H1 (cell line): ENCODE results near the gene PLCB1. TPM values are rescaled to one million over a fixed set of nuclear protein-coding genes. Genes with fewer than 3 reads are reported as not detected.
"Not testable (repeated sequence)": the region's sequence is repeated elsewhere in the genome, so short reads cannot be mapped to it uniquely, and the experiment has no call there.

ENCODE experiments used
- CTCF ChIA-PET: fragments of 300-600 bp; sonication (Branson Sonifier 250); formaldehyde crosslinking; loops from one replicate; lab custom pipeline; 2021; ENCODE audit not compliant: partially characterized antibody; lab: Charles Lee
- POLR2A ChIA-PET: fragments of 300-600 bp; sonication (Branson Sonifier 250); formaldehyde crosslinking; loops from one replicate; lab custom pipeline; 2021; ENCODE audit warnings: inconsistent platforms; ENCODE audit not compliant: partially characterized antibody; lab: Charles Lee
- DNase-seq, 2 experiments: peaks; one replicate each; pipeline versions ENCODE4 v3.0.0 to v3.0.0-alpha.2; 2010 to 2022; ENCODE audit warnings: low spot score in 2 of 2, low read depth in 1 of 2, mixed read lengths in 1 of 2
- FAIRE-seq: peaks from 2 replicates; lab custom pipeline; 2011; peaks lifted over from hg19 to GRCh38; lab: Jason Lieb, UNC
- H2AFZ ChIP-seq: 2 replicates; pipeline ENCODE4 v1.8.1; 2012; ENCODE audit warnings: low read length, inconsistent platforms
- H2AK5ac ChIP-seq: 2 replicates; pipeline ENCODE4 v1.6.1; 2013; ENCODE audit warnings: low read depth, low read length
- H2BK120ac ChIP-seq: replicated peaks from 2 replicates; pipeline ENCODE3; 2013; ENCODE audit warnings: low read depth, low read length, inconsistent platforms
- H2BK12ac ChIP-seq: 2 replicates; pipeline ENCODE4 v1.6.1; 2013; ENCODE audit warnings: low read depth, low read length
- H2BK15ac ChIP-seq: 2 replicates; pipeline ENCODE4 v1.6.1; 2013; ENCODE audit warnings: low read length
- H2BK20ac ChIP-seq: 2 replicates; pipeline ENCODE4 v1.6.1; 2013; ENCODE audit warnings: low read length
- H2BK5ac ChIP-seq: 2 replicates; pipeline ENCODE4 v1.6.1; 2013; ENCODE audit warnings: low read depth, low read length
- H3K14ac ChIP-seq: 2 replicates; pipeline ENCODE4 v1.6.1; 2013; ENCODE audit warnings: inconsistent platforms; ENCODE audit not compliant: insufficient read length
- H3K18ac ChIP-seq: 2 replicates; pipeline ENCODE4 v1.6.1; 2013; ENCODE audit warnings: low read length; ENCODE audit errors: extremely low read depth
- H3K23ac ChIP-seq: 2 replicates; pipeline ENCODE4 v1.6.1; 2013; ENCODE audit warnings: inconsistent platforms; ENCODE audit not compliant: insufficient read length
- H3K23me2 ChIP-seq: 2 replicates; pipeline ENCODE4 v1.6.1; 2013; ENCODE audit warnings: low read depth, low read length
- H3K27ac ChIP-seq: 2 replicates; pipeline ENCODE4 v1.6.1; 2011; ENCODE audit warnings: low read depth, low read length, inconsistent platforms
- H3K27me3 ChIP-seq, 4 experiments: replicated peaks in 1 of 4; 1 replicate in 1 of 4; 2 replicates in 3 of 4; pipeline versions ENCODE4 v1.6.1 to v1.8.1; 2011 to 2013; ENCODE audit warnings: low read length in 3 of 4, mild to moderate bottlenecking in 3 of 4, inconsistent platforms in 2 of 4, mixed read lengths in 2 of 4, moderate library complexity in 1 of 4; ENCODE audit not compliant: control insufficient read depth in 3 of 4, insufficient read depth in 3 of 4; ENCODE audit errors: extremely low read depth in 1 of 4
- H3K36me3 ChIP-seq, 4 experiments: 2 replicates each; pipeline versions ENCODE4 v1.6.1 to v1.8.1; 2011 to 2013; ENCODE audit warnings: mild to moderate bottlenecking in 4 of 4, low read length in 3 of 4, moderate library complexity in 2 of 4, control low read depth in 1 of 4, inconsistent platforms in 1 of 4; ENCODE audit not compliant: insufficient read depth in 4 of 4, control insufficient read depth in 2 of 4
- H3K4ac ChIP-seq: replicated peaks from 2 replicates; pipeline ENCODE3; 2013; ENCODE audit warnings: low read length, low read depth, mixed read lengths, inconsistent platforms; ENCODE audit not compliant: insufficient read length
- H3K4me1 ChIP-seq, 4 experiments: replicated peaks in 1 of 4; 1 replicate in 1 of 4; 2 replicates in 3 of 4; pipeline versions ENCODE4 v1.6.1 to v1.8.1; 2011 to 2013; ENCODE audit warnings: low read length in 3 of 4, inconsistent platforms in 2 of 4, mixed read lengths in 1 of 4; ENCODE audit not compliant: insufficient read depth in 4 of 4, control insufficient read depth in 3 of 4
- H3K4me2 ChIP-seq, 2 experiments: 2 replicates each; pipeline versions ENCODE4 v1.6.1 to v1.8.1; 2011 to 2013; ENCODE audit warnings: low read depth in 2 of 2, low read length in 2 of 2, control low read depth in 1 of 2, inconsistent platforms in 1 of 2, mild to moderate bottlenecking in 1 of 2; ENCODE audit not compliant: insufficient read depth in 1 of 2
- H3K4me3 ChIP-seq, 4 experiments: fragments of 200-600, 300-600 bp in 1 of 4; sonication (generic), shearing (Covaris generic), sonication (Bioruptor Twin) in 1 of 4; 2 replicates each; pipeline versions ENCODE4 v1.5.1 to v1.8.1; 2011 to 2016; ENCODE audit warnings: low read length in 4 of 4, low read depth in 3 of 4, control low read depth in 2 of 4, inconsistent platforms in 2 of 4, mild to moderate bottlenecking in 2 of 4, mixed read lengths in 1 of 4, moderate library complexity in 1 of 4; ENCODE audit not compliant: insufficient read depth in 2 of 4; ENCODE audit errors: extremely low read depth in 1 of 4
- H3K56ac ChIP-seq: replicated peaks from 2 replicates; pipeline ENCODE3; 2013; ENCODE audit warnings: low read depth, mild to moderate bottlenecking, mixed read lengths, low read length, inconsistent platforms; ENCODE audit not compliant: insufficient read length
- H3K79me1 ChIP-seq: 2 replicates; pipeline ENCODE4 v1.6.1; 2013; ENCODE audit warnings: low read depth, low read length, control low read depth
- H3K79me2 ChIP-seq, 2 experiments: 2 replicates each; pipeline versions ENCODE4 v1.6.1 to v1.8.1; 2012 to 2013; ENCODE audit warnings: low read length in 2 of 2, mild to moderate bottlenecking in 2 of 2, inconsistent platforms in 1 of 2; ENCODE audit not compliant: insufficient read depth in 2 of 2, control insufficient read depth in 1 of 2
- H3K9ac ChIP-seq, 4 experiments: replicated peaks in 1 of 4; 1 replicate in 1 of 4; 2 replicates in 3 of 4; pipeline versions ENCODE4 v1.6.1 to v1.8.1; 2011 to 2013; ENCODE audit warnings: low read depth in 3 of 4, low read length in 3 of 4, control low read depth in 2 of 4, mild to moderate bottlenecking in 2 of 4, moderate library complexity in 2 of 4, inconsistent platforms in 1 of 4; ENCODE audit errors: extremely low read depth in 1 of 4
- H3K9me3 ChIP-seq, 2 experiments: 2 replicates each; pipeline versions ENCODE4 v1.6.1 to v1.8.1; 2012 to 2013; ENCODE audit warnings: mild to moderate bottlenecking in 2 of 2, moderate library complexity in 2 of 2, control low read depth in 1 of 2, inconsistent platforms in 1 of 2, low read depth in 1 of 2, low read length in 1 of 2, mixed read lengths in 1 of 2; ENCODE audit not compliant: insufficient read depth in 2 of 2
- H4K20me1 ChIP-seq, 2 experiments: replicated peaks in 1 of 2; 2 replicates each; pipeline versions ENCODE3 to v1.8.1; 2011 to 2013; ENCODE audit warnings: inconsistent platforms in 2 of 2, low read length in 2 of 2, mild to moderate bottlenecking in 1 of 2; ENCODE audit not compliant: insufficient read depth in 2 of 2, control insufficient read depth in 1 of 2
- H4K5ac ChIP-seq: 2 replicates; pipeline ENCODE4 v1.6.1; 2013; ENCODE audit warnings: low read length, low read depth, mixed read lengths, inconsistent platforms; ENCODE audit not compliant: insufficient read length
- H4K8ac ChIP-seq: 2 replicates; pipeline ENCODE4 v1.8.0; 2013; ENCODE audit warnings: mild to moderate bottlenecking, moderate library complexity, low read length, inconsistent platforms; ENCODE audit not compliant: insufficient read depth; ENCODE audit errors: extremely low read depth
- H4K91ac ChIP-seq: replicated peaks from 2 replicates; pipeline ENCODE3; 2013; ENCODE audit warnings: low read length, mixed read lengths, inconsistent platforms; ENCODE audit not compliant: insufficient read length
- WGBS, 2 experiments: shearing (Covaris generic) in 1 of 2; methylation state at CpG; one replicate each; pipeline versions ENCODE4 v1.1.6 to v1.1.7; 2013 to 2015; ENCODE audit warnings: low lambda C conversion rate in 2 of 2, mixed read lengths in 2 of 2, inconsistent platforms in 1 of 2, low coverage in 1 of 2, missing lambda C conversion rate in 1 of 2; ENCODE audit not compliant: insufficient replicate concordance in 2 of 2, insufficient coverage in 1 of 2, insufficient read length in 1 of 2; ENCODE audit errors: extremely low coverage in 1 of 2, missing lambda C conversion rate in 1 of 2; 5-methylcytosine and 5-hydroxymethylcytosine counted together
- polyA plus RNA-seq, 7 experiments: library from polyadenylated mRNA; depleted of rRNA in 3 of 7; stranded (reverse) in 5 of 7; unstranded in 2 of 7; fragments of >200 nt in 5 of 7; fragments of 200-250 nt in 2 of 7; gene quantifications; 1 replicate in 5 of 7; 2 replicates in 1 of 7; 4 replicates in 1 of 7; pipeline versions ENCODE4 v1.2.1 to v1.2.3, GENCODE V29; 2011 to 2013; ENCODE audit warnings: missing spikeins in 2 of 7, mixed read lengths in 2 of 7
- total RNA-seq: library from RNA; stranded (reverse); fragmentation: NEBNext Ultra II Directional; extraction: Animal tissue kit (Norgen Biotek cat#: 25700); gene quantifications from 2 replicates; pipeline ENCODE4 v1.2.1, GENCODE V29; 2021

The PLCB1 gene
- total and polyA plus RNA-seq, 2 of the 8 experiments (the other 6 are each of a cell fraction or from before 2014, with no cell fraction given): 2.6 to 9.1 TPM

DNA sequence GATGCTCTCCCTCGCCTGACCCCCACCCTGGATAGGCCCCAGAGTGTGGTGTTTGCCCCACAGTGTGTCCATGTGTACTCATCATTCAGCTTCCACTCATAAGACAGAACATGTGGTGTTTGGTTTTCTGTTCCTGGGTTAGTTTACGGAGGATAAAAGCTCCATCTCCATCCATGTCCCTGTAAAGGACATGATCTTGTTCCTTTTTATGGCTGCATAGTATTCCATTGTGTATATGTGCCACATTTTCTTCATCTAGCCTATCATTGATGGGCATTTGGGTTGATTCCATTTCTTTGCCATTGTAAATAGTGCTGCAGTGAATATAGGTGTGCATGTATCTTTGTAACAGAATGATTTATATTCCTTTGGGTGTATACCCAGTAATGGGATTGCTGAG lies 218.2 kb downstream of the PLCB1 start:
- 92% methylated on average over 2 of the region's 2 CpGs; no CpG with 5 or more reads in 1 of the 2 experiments for WGBS, 2 experiments
- not testable (repeated sequence) for DNase-seq, H2BK120ac ChIP-seq, H4K8ac ChIP-seq, H3K27ac ChIP-seq, H3K79me2 ChIP-seq, H3K18ac ChIP-seq, H3K4ac ChIP-seq, H4K20me1 ChIP-seq, H3K23ac ChIP-seq, H3K4me2 ChIP-seq, H3K4me1 ChIP-seq, H3K23me2 ChIP-seq, H2AFZ ChIP-seq, H3K9ac ChIP-seq, H4K5ac ChIP-seq, FAIRE-seq, H3K4me3 ChIP-seq, H2BK20ac ChIP-seq, H4K91ac ChIP-seq, H3K27me3 ChIP-seq, H3K79me1 ChIP-seq, H2AK5ac ChIP-seq, H3K56ac ChIP-seq, H3K9me3 ChIP-seq, H2BK12ac ChIP-seq, H3K14ac ChIP-seq, H2BK15ac ChIP-seq, H2BK5ac ChIP-seq, H3K36me3 ChIP-seq
- ChIA-PET CTCF (interaction anchor here (1.6 kb wide), 1 partner anchor 40 kb away, joined by 4 read pairs; no protein-coding TSS in a partner anchor), POLR2A (interaction anchor here (0.7 kb wide), 1 partner anchor 14 kb away, joined by 3 read pairs; no protein-coding TSS in a partner anchor)
